ENCODE results near the gene MAPK11.

MAPK11 gene

DNA sequence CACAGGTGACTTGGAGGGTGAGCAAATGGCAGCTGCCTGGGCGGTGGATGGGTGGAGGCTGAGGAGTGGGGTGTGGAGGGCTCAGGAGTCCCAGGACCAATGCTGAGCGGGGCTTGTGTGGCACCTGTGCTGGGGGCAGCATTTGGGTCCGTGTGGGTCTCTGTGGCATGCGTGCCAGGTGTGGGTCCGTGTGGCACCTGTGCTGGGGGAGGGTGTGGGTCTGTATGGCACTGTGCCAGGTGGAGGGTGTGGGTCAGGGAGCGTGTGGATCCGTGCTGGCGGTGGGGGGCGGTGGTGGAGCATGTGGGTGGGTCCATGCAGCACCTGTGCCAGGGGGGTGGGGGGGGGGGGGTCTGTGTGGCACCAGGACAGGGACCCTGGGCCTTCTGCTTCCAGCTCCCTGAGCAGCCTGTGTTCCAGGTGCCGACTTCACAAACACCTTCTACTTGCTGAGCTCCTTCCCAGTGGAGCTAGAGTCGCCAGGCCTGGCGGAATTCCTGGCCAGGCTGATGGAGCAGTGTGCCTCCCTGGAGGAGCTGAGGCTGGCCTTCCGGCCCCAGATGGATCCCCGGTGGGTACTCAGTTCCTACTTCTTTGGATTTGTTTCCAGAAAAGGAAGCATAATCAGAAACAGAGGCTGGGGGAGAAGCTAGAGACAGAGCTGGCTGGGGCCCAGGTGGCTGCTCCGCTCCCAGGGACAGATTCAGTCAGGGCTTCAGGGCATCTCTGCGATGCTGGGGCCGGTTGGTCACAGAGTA, 54.7 kb downstream of the MAPK11 start:
- peaks cover 37% of the 10 kb centered on the region for H3K36me3 ChIP-seq (ENCODE audit: control insufficient read depth, insufficient read depth, low read length)

More for the DNA sequence above, 54.7 kb downstream of the MAPK11 start:
- Histone ChIP-seq H3K9me3 (ENCODE audit: control insufficient read depth, low read length) (no peaks in the 10 kb centered on the region), H3K27me3 (ENCODE audit: control insufficient read depth, insufficient read depth, low read length, poor library complexity, severe bottlenecking) (no peaks in the 10 kb centered on the region), H3K4me3 (ENCODE audit: insufficient read depth, low read depth, low read length) (no peak overlapping the region), H3K4me1 (ENCODE audit: control insufficient read depth, insufficient read depth, low read length) (no peaks in the 10 kb centered on the region), H3K27ac (ENCODE audit: insufficient read depth, low read depth, low read length, poor library complexity, severe bottlenecking) (no peak overlapping the region)
- 95 to 98% methylated on average over 17 of the region's 17 CpGs for WGBS, 2 experiments
